DOHH2 (cell line): ENCODE results near the gene TEKT3.

Experiments
- EZH2phosphoT487 ChIP-seq: fragments of 200-600 bp; sonication (generic); IDR thresholded peaks from 2 replicates; pipeline ENCODE4 v1.6.1; 2017; ENCODE audit warnings: borderline replicate concordance, mild to moderate bottlenecking, antibody characterized with exemption, low read length, moderate library complexity, mixed read lengths
- TF ChIP-seq, protein P1 (sequence below): fragments of 200-600 bp; sonication (generic); IDR thresholded peaks from one replicate; pipeline ENCODE4 v1.5.1; 2014; ENCODE audit warnings: antibody characterized with exemption, mild to moderate bottlenecking, low read depth, low read length; ENCODE audit not compliant: poor library complexity, severe bottlenecking

DNA sequence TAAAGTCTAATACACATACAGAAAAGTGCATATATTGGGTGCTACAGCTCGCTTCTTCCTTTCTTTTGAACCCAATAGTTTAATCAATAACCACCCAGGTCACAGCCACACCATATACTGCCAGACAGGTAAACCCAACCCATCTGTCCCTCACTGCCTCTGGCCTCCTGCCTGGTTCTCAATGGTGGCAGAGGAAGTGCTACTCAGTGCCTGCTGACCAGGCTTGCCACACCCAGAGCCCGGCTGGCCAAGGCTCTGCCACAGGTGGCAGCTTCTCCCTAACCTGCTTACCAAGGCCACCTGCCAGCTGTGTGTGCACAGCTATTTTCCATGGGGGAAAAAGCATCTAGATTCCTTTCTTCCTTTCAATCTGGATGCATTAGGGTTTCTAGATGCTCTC lies 76.9 kb downstream of the TEKT3 start:
- TF ChIP-seq, protein P1, sequence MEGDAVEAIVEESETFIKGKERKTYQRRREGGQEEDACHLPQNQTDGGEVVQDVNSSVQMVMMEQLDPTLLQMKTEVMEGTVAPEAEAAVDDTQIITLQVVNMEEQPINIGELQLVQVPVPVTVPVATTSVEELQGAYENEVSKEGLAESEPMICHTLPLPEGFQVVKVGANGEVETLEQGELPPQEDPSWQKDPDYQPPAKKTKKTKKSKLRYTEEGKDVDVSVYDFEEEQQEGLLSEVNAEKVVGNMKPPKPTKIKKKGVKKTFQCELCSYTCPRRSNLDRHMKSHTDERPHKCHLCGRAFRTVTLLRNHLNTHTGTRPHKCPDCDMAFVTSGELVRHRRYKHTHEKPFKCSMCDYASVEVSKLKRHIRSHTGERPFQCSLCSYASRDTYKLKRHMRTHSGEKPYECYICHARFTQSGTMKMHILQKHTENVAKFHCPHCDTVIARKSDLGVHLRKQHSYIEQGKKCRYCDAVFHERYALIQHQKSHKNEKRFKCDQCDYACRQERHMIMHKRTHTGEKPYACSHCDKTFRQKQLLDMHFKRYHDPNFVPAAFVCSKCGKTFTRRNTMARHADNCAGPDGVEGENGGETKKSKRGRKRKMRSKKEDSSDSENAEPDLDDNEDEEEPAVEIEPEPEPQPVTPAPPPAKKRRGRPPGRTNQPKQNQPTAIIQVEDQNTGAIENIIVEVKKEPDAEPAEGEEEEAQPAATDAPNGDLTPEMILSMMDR: no peak
- no peak for TF ChIP-seq EZH2phosphoT487
